Adrenal gland (tissue), 12 donors: ENCODE data around the gene DLG5. TPM values are rescaled to one million over a fixed set of nuclear protein-coding genes. Genes with fewer than 3 reads are reported as not detected.
A peak's percentile ranks its signal among the peaks of the same experiment; 100 is the strongest.

Experiments
- DNase-seq, 7 donors: peaks; one replicate each; pipeline ENCODE4 v3.0.0-alpha.2; 2019 to 2020
- H3K27ac ChIP-seq, 5 donors: fragments of 200-600 bp; sonication (generic) in 4 of 5; 1 replicate in 3 of 5; 2 replicates in 2 of 5; pipeline versions ENCODE4 v1.5.1 to v1.8.0; 2016 to 2020; ENCODE audit warnings: mild to moderate bottlenecking in 1 of 5
- H3K27me3 ChIP-seq: fragments of 200-600 bp; 2 replicates; pipeline ENCODE4 v1.8.0; 2021
- H3K36me3 ChIP-seq, 2 donors: fragments of 200-600 bp; replicated peaks in 1 of 2; 1 replicate in 1 of 2; 2 replicates in 1 of 2; pipeline versions ENCODE4 v1.5.1 to v1.8.0; 2018 to 2022
- H3K4me1 ChIP-seq, 2 donors: fragments of 200-600 bp; replicated peaks in 1 of 2; 1 replicate in 1 of 2; 2 replicates in 1 of 2; pipeline versions ENCODE4 v1.5.1 to v1.8.0; 2018 to 2021
- H3K4me3 ChIP-seq, 4 donors: fragments of 200-600 bp; sonication (generic) in 3 of 4; one replicate each; pipeline ENCODE4 v1.5.1; 2016 to 2018
- H3K9me3 ChIP-seq, 3 donors: fragments of 200-600 bp; sonication (generic) in 1 of 3; replicated peaks in 1 of 3; 1 replicate in 2 of 3; 2 replicates in 1 of 3; pipeline versions ENCODE4 v1.5.1 to v1.8.0; 2016 to 2021
- CTCF ChIP-seq, 6 experiments: fragments of 450-650 bp in 4 of 6; fragments of 200-600 bp in 2 of 6; sonication (generic) in 1 of 6; IDR thresholded peaks; 1 replicate in 5 of 6; 2 replicates in 1 of 6; pipeline versions ENCODE4 v1.5.1 to v1.8.0; 2016 to 2021; ENCODE audit warnings: antibody characterized with exemption in 6 of 6, mild to moderate bottlenecking in 2 of 6, moderate library complexity in 1 of 6
- POLR2A ChIP-seq, 2 donors: fragments of 450-650 bp; IDR thresholded peaks; one replicate each; pipeline ENCODE4 v1.6.1; 2017; ENCODE audit warnings: antibody characterized with exemption in 2 of 2, mild to moderate bottlenecking in 2 of 2, moderate library complexity in 1 of 2
- WGBS, 4 donors: extraction: QIAGEN DNeasy Blood & Tissue Kit in 2 of 4; methylation state at CpG; one replicate each; pipeline versions ENCODE4 v1.1.5 to v1.1.7; 2013 to 2017; 5-methylcytosine and 5-hydroxymethylcytosine counted together
- intact Hi-C, 2 donors: fragments of 100-400 bp; cut with DNase I; formaldehyde crosslinking; loops; one replicate each; pipeline versions ENCODE4 v1.14.1 to v1.15.0; 2022 to 2023
- polyA plus RNA-seq, 3 donors: library from polyadenylated mRNA; stranded (reverse); fragments of 200-250 nt in 2 of 3; fragments of 350-450 nt in 1 of 3; fragmentation: Illumina TruSeq in 1 of 3; extraction: RNeasy Lipid Tissue Mini Kit (QIAGEN cat#74804) in 1 of 3; gene quantifications; one replicate each; pipeline ENCODE4 v1.2.3, GENCODE V29; 2013 to 2014
- total RNA-seq, 9 donors: library from RNA; depleted of rRNA in 4 of 9; stranded (reverse); fragments of >200 nt in 4 of 9; fragments of 120-200 nt in 1 of 9; fragmentation: NEBNext Ultra II Directional in 1 of 9; extraction: Animal tissue kit (Norgen Biotek cat#: 25700) in 1 of 9; gene quantifications; one replicate each; pipeline versions ENCODE4 v1.1.0 to v1.2.4, GENCODE V29; 2013 to 2023
- donor health status: healthy with polysubstance abuse.
- donor health status: Bipolar disorder and iron deficiency.
- donor health status: DM: yes; HTN: yes; CAD: no.
- donor health status: DM: no; HTN: no; CAD: no.
- donor health status: DM: no; HTN: no; CAD: no.
- donor health status: DM: yes; HTN: yes; CAD: no.

Gene DLG5
- total and polyA plus RNA-seq, 12 donors: 32.6 to 175 (median 101) TPM

GRCh38 chr10:77907900-77908717 lies 18.4 kb downstream of the DLG5 start:
- no peak for DNase-seq
- no peaks in the 10 kb centered on the region for H3K27me3 ChIP-seq
- TF ChIP-seq POLR2A (IDR thresholded peaks at IDR 0.05) (no peak), CTCF (IDR thresholded peaks at IDR 0.05) (no peak)
- peaks cover 50 to 76% of the 10 kb centered on the region in 2 donors for H3K4me1 ChIP-seq
- no peaks in the 10 kb centered on the region for H3K9me3 ChIP-seq
- no peak overlapping the region for H3K4me3 ChIP-seq
- peak overlapping the region in 4 of 5 donors; percentile 11 to 92 (median 87) for H3K27ac ChIP-seq
- WGBS, 4 donors: 84 to 91% (median 88%) methylated on average over 8 to 9 of the region's 9 CpGs
- H3K36me3 ChIP-seq: no peaks in the 10 kb centered on the region
- intact Hi-C loops: no loop called here

- H3K36me3 ChIP-seq: no peaks in the 10 kb centered on the region
- peaks cover 45 to 69% of the 10 kb centered on the region in 2 donors for H3K4me1 ChIP-seq
- no peak overlapping the region for H3K4me3 ChIP-seq
- peak overlapping the region in 4 of 5 donors; percentile 11 to 92 (median 87) for H3K27ac ChIP-seq
- intact Hi-C loops: no loop called here
- 81 to 86% (median 84%) methylated on average over 3 of the region's 3 CpGs for WGBS, 4 donors
- TF ChIP-seq CTCF (IDR thresholded peaks at IDR 0.05): no peak
- TF ChIP-seq POLR2A (IDR thresholded peaks at IDR 0.05): no peak
- no peaks in the 10 kb centered on the region for H3K27me3 ChIP-seq
- no peaks in the 10 kb centered on the region for H3K9me3 ChIP-seq
- no peak for DNase-seq
These were observed 19.1 kb downstream of the DLG5 start for GRCh38 chr10:77907462-77907861.

- H3K4me3 ChIP-seq: no peak overlapping the region
- no peaks in the 10 kb centered on the region for H3K36me3 ChIP-seq
- H3K27me3 ChIP-seq: no peaks in the 10 kb centered on the region
- H3K9me3 ChIP-seq: no peaks in the 10 kb centered on the region
- intact Hi-C loops: no loop called here
- H3K4me1 ChIP-seq: peaks cover 46 to 69% of the 10 kb centered on the region in 2 donors
- TF ChIP-seq CTCF (IDR thresholded peaks at IDR 0.05) (no peak), POLR2A (IDR thresholded peaks at IDR 0.05) (no peak)
- WGBS, 4 donors: 53 to 68% (median 65%) methylated on average over 5 of the region's 5 CpGs
- peak overlapping the region in 4 of 5 donors; percentile 11 to 92 (median 87) for H3K27ac ChIP-seq
- peak in 6 of 7 donors; percentile 67 to 86 (median 77) for DNase-seq
These were observed 19.6 kb downstream of the DLG5 start for GRCh38 chr10:77906951-77907421.

- Histone ChIP-seq H3K36me3 (no peaks in the 10 kb centered on the region), H3K27me3 (no peaks in the 10 kb centered on the region), H3K4me1 (peaks cover 44 to 68% of the 10 kb centered on the region in 2 donors), H3K9me3 (no peaks in the 10 kb centered on the region), H3K27ac (peak overlapping the region in 4 of 5 donors; percentile 2 to 88 (median 78)), H3K4me3 (no peak overlapping the region)
- WGBS, 4 donors: 20 to 44% (median 33%) methylated on average over 1 of the region's 1 CpG
- intact Hi-C loops: no loop called here
- no peak for DNase-seq
- TF ChIP-seq CTCF (IDR thresholded peaks at IDR 0.05): no peak
- no peak for TF ChIP-seq POLR2A (IDR thresholded peaks at IDR 0.05)
These were observed 20.8 kb downstream of the DLG5 start for GRCh38 chr10:77905781-77906180.
